Fibroblast of lung (primary cell): ENCODE measurements around the gene TAF5L. TPM values are rescaled to one million over a fixed set of nuclear protein-coding genes. Genes with fewer than 3 reads are reported as not detected.
A peak's percentile ranks its signal among the peaks of the same experiment; 100 is the strongest.

Experiments
- DNase-seq, 2 donors: peaks; one replicate each; pipeline versions ENCODE4 v3.0.0 to v3.0.0-alpha.2; 2010; ENCODE audit warnings: low read depth in 2 of 2
- H2AFZ ChIP-seq: 2 replicates; pipeline ENCODE4 v1.5.1; 2012; ENCODE audit warnings: low read length, control low read depth, inconsistent platforms
- H3K27ac ChIP-seq: 2 replicates; pipeline ENCODE4 v1.5.1; 2011; ENCODE audit warnings: low read length, control low read depth; ENCODE audit not compliant: insufficient read depth
- H3K27me3 ChIP-seq: 2 replicates; pipeline ENCODE4 v1.5.1; 2011; ENCODE audit warnings: mild to moderate bottlenecking, low read length; ENCODE audit not compliant: control insufficient read depth, insufficient read depth
- H3K36me3 ChIP-seq: 2 replicates; pipeline ENCODE4 v1.5.1; 2011; ENCODE audit warnings: low read length; ENCODE audit not compliant: control insufficient read depth, insufficient read depth
- H3K4me1 ChIP-seq: 2 replicates; pipeline ENCODE4 v1.5.1; 2011; ENCODE audit warnings: low read length; ENCODE audit not compliant: control insufficient read depth, insufficient read depth; ENCODE audit errors: extremely low read depth
- H3K4me2 ChIP-seq: 2 replicates; pipeline ENCODE4 v1.5.1; 2011; ENCODE audit warnings: low read length, control low read depth; ENCODE audit not compliant: insufficient read depth; ENCODE audit errors: extremely low read depth
- H3K4me3 ChIP-seq, 4 experiments: fragments of 200-600 bp in 1 of 4; sonication (generic) in 1 of 4; replicated peaks in 1 of 4; 2 replicates each; pipeline ENCODE4 v1.5.1; 2011 to 2016; ENCODE audit warnings: low read length in 4 of 4, low read depth in 3 of 4, mild to moderate bottlenecking in 3 of 4, control low read depth in 2 of 4, inconsistent platforms in 1 of 4, mixed read lengths in 1 of 4; ENCODE audit not compliant: insufficient read depth in 1 of 4; ENCODE audit errors: control extremely low read depth in 1 of 4
- H3K79me2 ChIP-seq: 2 replicates; pipeline ENCODE4 v1.5.1; 2012; ENCODE audit warnings: mild to moderate bottlenecking, low read length, inconsistent platforms; ENCODE audit not compliant: control insufficient read depth, insufficient read depth
- H3K9ac ChIP-seq: 2 replicates; pipeline ENCODE4 v1.5.1; 2011; ENCODE audit warnings: mild to moderate bottlenecking, low read length, control low read depth; ENCODE audit not compliant: insufficient read depth
- H3K9me3 ChIP-seq: 2 replicates; pipeline ENCODE4 v1.5.1; 2012; ENCODE audit warnings: low read depth, low read length; ENCODE audit not compliant: control insufficient read depth, insufficient read depth
- H4K20me1 ChIP-seq: 2 replicates; pipeline ENCODE4 v1.5.1; 2011; ENCODE audit warnings: low read length; ENCODE audit not compliant: control insufficient read depth, insufficient read depth; ENCODE audit errors: extremely low read depth
- CTCF ChIP-seq, 2 donors: IDR thresholded peaks in 1 of 2; conservative IDR thresholded peaks in 1 of 2; 1 replicate in 1 of 2; 2 replicates in 1 of 2; pipeline ENCODE4 v1.5.1; 2011 to 2012; ENCODE audit warnings: low read length in 2 of 2, control low read depth in 1 of 2, inconsistent platforms in 1 of 2, low read depth in 1 of 2, mild to moderate bottlenecking in 1 of 2
- EZH2 ChIP-seq: IDR thresholded peaks from 2 replicates; pipeline ENCODE4 v1.5.1; 2012; ENCODE audit warnings: low read length, control low read depth, mild to moderate bottlenecking; ENCODE audit errors: missing control alignments
- polyA plus RNA-seq, 2 donors: library from polyadenylated mRNA; depleted of rRNA in 1 of 2; stranded (reverse) in 1 of 2; unstranded in 1 of 2; fragments of >200 nt; gene quantifications; 2 replicates each; pipeline ENCODE4 v1.2.1, GENCODE V29; 2011 to 2012; ENCODE audit warnings: missing spikeins in 1 of 2
- total RNA-seq: library from RNA; depleted of rRNA; stranded (reverse); fragments of >200 nt; gene quantifications from 2 replicates; pipeline ENCODE4 v1.2.1, GENCODE V29; 2014

Gene TAF5L
- total and polyA plus RNA-seq, 2 donors (not counting 1 experiment from before 2014, with no cell fraction given) = 17.3 to 18.6 TPM

DNA sequence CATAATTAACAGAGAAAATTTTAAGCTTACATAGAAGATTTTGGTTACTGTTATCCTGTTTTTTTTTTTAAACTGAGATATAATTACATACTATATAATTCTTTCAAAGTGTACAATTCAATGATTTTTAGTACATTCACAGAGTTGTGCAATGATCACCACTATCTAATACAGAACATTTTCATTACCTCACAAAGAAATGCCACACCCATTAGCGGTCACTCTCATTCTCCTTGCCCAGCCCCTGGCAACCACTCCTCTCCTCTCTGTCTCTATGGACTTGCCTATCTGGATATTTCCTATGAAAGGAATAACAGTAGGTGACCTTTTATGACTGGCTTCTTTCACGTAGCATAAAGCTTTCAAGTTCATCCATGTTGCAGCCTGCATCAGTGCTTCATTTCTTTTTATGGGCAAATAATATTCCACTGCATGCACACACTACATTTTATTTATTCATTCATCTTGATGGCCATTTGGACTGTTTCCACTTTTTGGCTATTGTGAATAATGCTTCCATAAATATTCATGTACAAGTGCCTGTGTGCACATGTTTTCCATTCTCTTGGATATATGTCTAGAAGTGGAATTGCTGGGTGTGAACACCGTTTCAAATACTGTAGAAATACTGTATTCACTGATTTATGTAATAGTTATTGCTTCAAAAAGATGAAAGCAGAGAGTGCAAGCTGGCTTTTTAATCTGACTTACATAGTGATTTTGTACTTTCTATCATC is 26.5 kb downstream of the TAF5L start:
- peak in 1 of 2 donors; percentile 29 for DNase-seq
- peaks cover 14% of the 10 kb centered on the region for H3K36me3 ChIP-seq
- no peak overlapping the region for H3K27ac ChIP-seq
- peaks cover 11% of the 10 kb centered on the region for H3K4me1 ChIP-seq
- H3K79me2 ChIP-seq = peaks cover 12% of the 10 kb centered on the region
- H3K4me3 ChIP-seq = no peak overlapping the region
- no peak overlapping the region for H3K4me2 ChIP-seq
- TF ChIP-seq CTCF (conservative IDR thresholded peaks at IDR 0.05 in 1 of 2, IDR thresholded peaks at IDR 0.05 in 1 of 2; ENCODE audit: low read depth in 1 of 2, low read length in 2 of 2) (no peak), EZH2 (no peak)
- no peaks in the 10 kb centered on the region for H3K27me3 ChIP-seq
- H2AFZ ChIP-seq = no peak overlapping the region
- no peaks in the 10 kb centered on the region for H3K9me3 ChIP-seq
- H4K20me1 ChIP-seq = no peaks in the 10 kb centered on the region
- H3K9ac ChIP-seq = no peak overlapping the region

GRCh38 chr1:229597877-229598276 is 28.0 kb downstream of the TAF5L start:
- Histone ChIP-seq H3K4me2 (peak overlapping the region; percentile 70), H3K79me2 (peaks cover 12% of the 10 kb centered on the region)

More at GRCh38 chr1:229597877-229598276, 28.0 kb downstream of the TAF5L start:
- no peak for TF ChIP-seq EZH2
- no peak for TF ChIP-seq CTCF (conservative IDR thresholded peaks at IDR 0.05 in 1 of 2, IDR thresholded peaks at IDR 0.05 in 1 of 2; ENCODE audit: low read depth in 1 of 2, low read length in 2 of 2)
- Histone ChIP-seq H3K4me1 (peaks cover 11% of the 10 kb centered on the region), H4K20me1 (no peaks in the 10 kb centered on the region), H3K9me3 (no peaks in the 10 kb centered on the region), H3K4me3 (no peak overlapping the region), H3K27ac (peak overlapping the region; percentile 86), H3K27me3 (no peaks in the 10 kb centered on the region), H3K9ac (no peak overlapping the region), H3K36me3 (peaks cover 18% of the 10 kb centered on the region), H2AFZ (no peak overlapping the region)
- peak; percentile 45 to 56 for DNase-seq
